Thyroid gland (tissue), 4 donors: ENCODE results near the gene CLDN24.

ENCODE experiments used
- CTCF ChIP-seq, 6 experiments: fragments of 200-600 bp in 3 of 6; fragments of 450-650 bp in 3 of 6; sonication (generic) in 3 of 6; IDR thresholded peaks; one replicate each; pipeline ENCODE4 v1.5.1; 2016 to 2019; ENCODE audit warnings: antibody characterized with exemption in 6 of 6, mild to moderate bottlenecking in 2 of 6, inconsistent platforms in 1 of 6, moderate library complexity in 1 of 6
- POLR2A ChIP-seq, 2 donors: fragments of 450-650 bp; IDR thresholded peaks; one replicate each; pipeline ENCODE4 v1.6.1; 2017; ENCODE audit warnings: antibody characterized with exemption in 2 of 2, mild to moderate bottlenecking in 2 of 2, moderate library complexity in 1 of 2

GRCh38 chr4:183320211-183321059, 1.8 kb downstream of the CLDN24 start, which contains the start of gene CLDN22:
- TF ChIP-seq CTCF (IDR thresholded peaks at IDR 0.05) (no peak), POLR2A (IDR thresholded peaks at IDR 0.05) (no peak)
